NT2/D1 (cell line): ENCODE data around the gene SPINT2.

ENCODE experiments used
- SUZ12 ChIP-seq: IDR thresholded peaks from 2 replicates; pipeline ENCODE4 v1.6.1; 2011; ENCODE audit not compliant: insufficient read length, insufficient read depth; ENCODE audit errors: extremely low read depth
- YY1 ChIP-seq: IDR thresholded peaks from 2 replicates; pipeline ENCODE4 v1.6.1; 2011; ENCODE audit not compliant: insufficient read length, insufficient read depth
- ZNF274 ChIP-seq: IDR thresholded peaks from 2 replicates; pipeline ENCODE4 v1.6.1; 2011; ENCODE audit warnings: mild to moderate bottlenecking, low read depth, low read length

- no peak for TF ChIP-seq ZNF274
- TF ChIP-seq SUZ12 = no peak
- TF ChIP-seq YY1 = no peak
Measured at GRCh38 chr19:38316477-38317067, 52.2 kb downstream of the SPINT2 start.
